Measurements from ENCODE around the gene CMTM2. TPM values are rescaled to one million over a fixed set of nuclear protein-coding genes. Genes with fewer than 3 reads are reported as not detected.

Gene CMTM2
- total and polyA plus RNA-seq, 2 donors (not counting 1 experiment from before 2014, with no cell fraction given) = not detected

DNA sequence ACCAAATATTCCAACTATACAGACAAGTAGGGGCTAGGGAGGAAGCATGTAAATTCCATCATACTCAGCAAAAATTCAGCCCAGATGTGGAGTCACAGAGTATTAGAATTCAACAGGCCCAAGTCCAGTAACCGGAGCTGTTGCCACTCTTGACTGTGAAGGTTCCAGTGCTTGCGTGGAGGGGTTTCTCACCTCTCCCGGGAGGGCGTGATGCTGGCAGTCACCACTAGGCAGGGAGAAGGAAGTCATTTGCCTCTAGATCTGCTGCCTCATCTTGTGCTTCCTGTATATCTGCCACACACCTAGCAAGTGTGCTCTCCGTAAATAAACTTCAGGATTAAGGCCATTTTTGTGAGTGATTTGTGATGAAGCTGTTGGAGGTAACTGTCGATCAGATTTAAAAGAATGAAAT lies 27.9 kb upstream of the CMTM2 start:
- Histone ChIP-seq H2AFZ (ENCODE audit: insufficient read depth, low read depth, low read length, poor library complexity, severe bottlenecking) (peak overlapping the region; percentile 89), H3K9ac (ENCODE audit: low read length) (peak overlapping the region; percentile 74)
- 10% methylated on average over 5 of the region's 6 CpGs for WGBS (ENCODE audit: insufficient coverage)

More for the DNA sequence above, 27.9 kb upstream of the CMTM2 start:
- no peaks in the 10 kb centered on the region for H3K27me3 ChIP-seq (replicated peaks in 1 of 4; ENCODE audit: control extremely low read depth in 1 of 4, control insufficient read depth in 3 of 4, insufficient read depth in 4 of 4, low read length in 3 of 4)
- Mint-ChIP-seq H3K27ac (peak overlapping the region; percentile 98), H3K27me3 (no peaks in the 10 kb centered on the region), H3K4me1 (peaks cover 84% of the 10 kb centered on the region), H3K9me3 (ENCODE audit: insufficient read depth) (no peaks in the 10 kb centered on the region), H3K4me3 (peak overlapping the region; percentile 95)
- ChIA-PET CTCF (interaction anchor here (0.7 to 6.6 kb wide), 18 partner anchors 11 to 177 kb away, joined by 3 to 46 read pairs (median 8); no protein-coding TSS in a partner anchor), POLR2A (interaction anchor here (0.6 to 2.7 kb wide), 10 partner anchors 21 to 53 kb away, joined by 3 to 22 read pairs (median 4); partner anchors contain the start of gene CMTM3)
- peaks cover 8% of the 10 kb centered on the region for H4K20me1 ChIP-seq (ENCODE audit: control insufficient read depth, insufficient read depth, low read length, poor library complexity, severe bottlenecking)
- peak overlapping the region; percentile 83 for H3K4me2 ChIP-seq (replicated peaks; ENCODE audit: low read depth, low read length, poor library complexity, severe bottlenecking)
- ATAC-seq (ENCODE audit: low read depth) (peak; percentile 34), DNase-seq (peak; percentile 76)
- H3K79me2 ChIP-seq (ENCODE audit: control insufficient read depth, insufficient read depth, low read length) = peaks cover 43% of the 10 kb centered on the region
- no peaks in the 10 kb centered on the region for H3K9me3 ChIP-seq (ENCODE audit: control extremely low read depth in 1 of 3, control insufficient read depth in 2 of 3, insufficient read depth in 1 of 3, low read length in 2 of 3)
- H3K4me3 ChIP-seq (ENCODE audit: control extremely low read depth in 1 of 5, extremely low read depth in 1 of 5, insufficient read depth in 1 of 5, low read depth in 2 of 5, low read length in 4 of 5) = peak overlapping the region in 2 of 5 experiments; percentile 70 to 92
- peak overlapping the region in 1 of 2 donors; percentile 75 for H3K27ac ChIP-seq (ENCODE audit: low read length in 2 of 2)
- TF ChIP-seq, protein P1, sequence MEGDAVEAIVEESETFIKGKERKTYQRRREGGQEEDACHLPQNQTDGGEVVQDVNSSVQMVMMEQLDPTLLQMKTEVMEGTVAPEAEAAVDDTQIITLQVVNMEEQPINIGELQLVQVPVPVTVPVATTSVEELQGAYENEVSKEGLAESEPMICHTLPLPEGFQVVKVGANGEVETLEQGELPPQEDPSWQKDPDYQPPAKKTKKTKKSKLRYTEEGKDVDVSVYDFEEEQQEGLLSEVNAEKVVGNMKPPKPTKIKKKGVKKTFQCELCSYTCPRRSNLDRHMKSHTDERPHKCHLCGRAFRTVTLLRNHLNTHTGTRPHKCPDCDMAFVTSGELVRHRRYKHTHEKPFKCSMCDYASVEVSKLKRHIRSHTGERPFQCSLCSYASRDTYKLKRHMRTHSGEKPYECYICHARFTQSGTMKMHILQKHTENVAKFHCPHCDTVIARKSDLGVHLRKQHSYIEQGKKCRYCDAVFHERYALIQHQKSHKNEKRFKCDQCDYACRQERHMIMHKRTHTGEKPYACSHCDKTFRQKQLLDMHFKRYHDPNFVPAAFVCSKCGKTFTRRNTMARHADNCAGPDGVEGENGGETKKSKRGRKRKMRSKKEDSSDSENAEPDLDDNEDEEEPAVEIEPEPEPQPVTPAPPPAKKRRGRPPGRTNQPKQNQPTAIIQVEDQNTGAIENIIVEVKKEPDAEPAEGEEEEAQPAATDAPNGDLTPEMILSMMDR (IDR thresholded peaks at IDR 0.05) = no peak
- no peak for TF ChIP-seq EZH2 (IDR thresholded peaks at IDR 0.05; ENCODE audit: borderline replicate concordance, insufficient read depth, low read depth, low read length, poor library complexity, severe bottlenecking)
- peaks cover 0 to 3% of the 10 kb centered on the region in 2 experiments for H3K36me3 ChIP-seq (replicated peaks in 1 of 2; ENCODE audit: control extremely low read depth in 1 of 2, control insufficient read depth in 1 of 2, extremely low read depth in 1 of 2, insufficient read depth in 2 of 2, low read length in 1 of 2)
- H3K4me1 ChIP-seq (ENCODE audit: control insufficient read depth in 2 of 2, insufficient read depth in 2 of 2, low read length in 2 of 2) = peaks cover 63 to 71% of the 10 kb centered on the region in 2 donors
- intact Hi-C loops (cut with micrococcal nuclease) = no loop called here

Measured in B cell (primary cell).